Epithelial cell of prostate (primary cell): Measurements from ENCODE around the gene SPINT2.
A peak's percentile ranks its signal among the peaks of the same experiment; 100 is the strongest.
"Not testable (repeated sequence)": the region's sequence is repeated elsewhere in the genome, so short reads cannot be mapped to it uniquely, and the experiment has no call there.

Experiments
- DNase-seq: peaks from one replicate; pipeline ENCODE4 v3.0.0-alpha.2; 2011; ENCODE audit warnings: low read depth, low spot score
- H3K27ac ChIP-seq: fragments of 450-650 bp; 2 replicates; pipeline ENCODE4 v1.5.1; 2017; ENCODE audit warnings: mild to moderate bottlenecking

Gene SPINT2, protein sequence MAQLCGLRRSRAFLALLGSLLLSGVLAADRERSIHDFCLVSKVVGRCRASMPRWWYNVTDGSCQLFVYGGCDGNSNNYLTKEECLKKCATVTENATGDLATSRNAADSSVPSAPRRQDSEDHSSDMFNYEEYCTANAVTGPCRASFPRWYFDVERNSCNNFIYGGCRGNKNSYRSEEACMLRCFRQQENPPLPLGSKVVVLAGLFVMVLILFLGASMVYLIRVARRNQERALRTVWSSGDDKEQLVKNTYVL

DNA sequence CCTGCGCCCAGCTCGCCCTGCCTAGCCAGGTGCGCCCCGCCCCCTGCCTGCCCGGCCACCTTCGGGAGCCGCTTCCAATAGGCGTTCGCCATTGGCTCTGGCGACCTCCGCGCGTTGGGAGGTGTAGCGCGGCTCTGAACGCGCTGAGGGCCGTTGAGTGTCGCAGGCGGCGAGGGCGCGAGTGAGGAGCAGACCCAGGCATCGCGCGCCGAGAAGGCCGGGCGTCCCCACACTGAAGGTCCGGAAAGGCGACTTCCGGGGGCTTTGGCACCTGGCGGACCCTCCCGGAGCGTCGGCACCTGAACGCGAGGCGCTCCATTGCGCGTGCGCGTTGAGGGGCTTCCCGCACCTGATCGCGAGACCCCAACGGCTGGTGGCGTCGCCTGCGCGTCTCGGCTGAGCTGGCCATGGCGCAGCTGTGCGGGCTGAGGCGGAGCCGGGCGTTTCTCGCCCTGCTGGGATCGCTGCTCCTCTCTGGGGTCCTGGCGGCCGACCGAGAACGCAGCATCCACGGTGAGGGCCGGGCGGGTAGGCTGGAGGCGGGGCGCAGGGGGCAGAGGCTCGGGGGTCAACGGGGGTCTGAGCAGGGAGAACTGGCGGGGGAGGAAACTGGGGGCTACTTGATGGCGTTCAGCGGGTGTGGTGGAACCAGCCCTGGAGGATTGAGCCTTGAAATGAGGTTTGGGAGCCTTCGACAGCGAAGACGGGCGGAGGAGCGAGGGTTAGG is at the start of gene SPINT2:
Gene SPINT2, plus strand, starts transcription at position 88 of the 727 bp plus-strand sequence. Its CDS starts 320 bp downstream, at position 408.
- peak within 1 kb of the TSS; percentile 97 for H3K27ac ChIP-seq
- no peak for DNase-seq

DNA sequence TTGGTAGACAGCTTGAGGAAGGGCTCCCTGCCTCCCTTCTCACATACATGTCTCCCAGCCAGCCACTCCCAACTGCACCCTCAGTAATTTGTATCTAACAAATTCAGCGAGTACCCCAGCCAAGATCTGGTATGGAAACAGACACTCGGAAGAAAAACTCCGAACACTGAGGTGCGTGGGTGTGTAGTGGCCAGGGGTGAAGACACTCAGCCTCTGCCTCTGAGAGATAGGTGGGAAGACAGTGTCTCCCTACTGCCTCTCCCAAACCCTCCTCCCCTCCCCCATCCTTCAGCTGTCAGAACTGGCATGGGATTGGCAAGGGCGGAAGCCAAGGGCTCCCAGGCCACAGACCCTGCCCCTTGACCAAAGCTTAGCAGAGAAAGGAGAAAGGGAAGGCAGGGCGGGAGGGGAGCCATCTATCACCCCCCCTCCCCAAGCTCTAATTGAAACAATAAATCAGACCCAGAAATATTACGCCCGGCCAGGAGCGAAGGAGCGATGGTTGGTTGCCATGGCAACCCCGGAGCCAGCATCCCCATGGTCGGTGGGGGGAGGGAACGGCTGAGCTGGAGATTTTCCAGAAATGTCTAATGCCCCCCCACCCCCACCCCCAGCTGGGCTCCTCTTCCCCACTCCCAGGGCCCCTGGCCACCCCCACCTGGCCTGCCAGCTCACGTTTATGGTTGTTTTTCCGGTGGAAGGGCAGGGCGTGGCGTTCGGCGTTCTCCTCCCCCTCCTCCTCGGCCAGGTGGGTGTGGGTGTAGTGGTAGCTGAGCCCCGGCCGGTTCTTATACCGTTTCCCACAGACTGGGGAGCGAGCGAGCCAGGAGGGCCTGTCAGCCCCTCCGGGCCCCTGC is 47.4 kb upstream of the SPINT2 start:
- no peak for DNase-seq
- no peak overlapping the region for H3K27ac ChIP-seq

DNA sequence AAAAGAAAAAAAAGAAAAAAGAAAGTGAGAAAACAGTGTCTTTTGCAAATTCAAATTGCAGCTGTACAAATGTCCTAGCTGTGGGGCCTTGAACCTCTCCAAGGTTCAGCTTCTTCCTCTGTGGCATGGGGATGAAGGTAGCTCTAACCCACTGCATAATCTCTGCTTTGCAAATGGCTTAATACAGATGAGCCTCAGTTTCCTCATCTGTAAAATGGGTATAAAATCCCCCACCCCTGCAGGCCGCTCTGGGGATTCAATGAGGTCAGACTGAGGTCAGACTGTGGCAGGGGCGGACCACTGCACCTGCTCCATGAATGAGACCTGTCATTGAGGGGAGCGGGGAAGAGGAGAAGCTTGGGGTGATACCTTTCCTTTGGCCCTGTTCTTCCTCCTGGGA is 46.2 kb upstream of the SPINT2 start:
- DNase-seq = no peak
- H3K27ac ChIP-seq = no peak overlapping the region

DNA sequence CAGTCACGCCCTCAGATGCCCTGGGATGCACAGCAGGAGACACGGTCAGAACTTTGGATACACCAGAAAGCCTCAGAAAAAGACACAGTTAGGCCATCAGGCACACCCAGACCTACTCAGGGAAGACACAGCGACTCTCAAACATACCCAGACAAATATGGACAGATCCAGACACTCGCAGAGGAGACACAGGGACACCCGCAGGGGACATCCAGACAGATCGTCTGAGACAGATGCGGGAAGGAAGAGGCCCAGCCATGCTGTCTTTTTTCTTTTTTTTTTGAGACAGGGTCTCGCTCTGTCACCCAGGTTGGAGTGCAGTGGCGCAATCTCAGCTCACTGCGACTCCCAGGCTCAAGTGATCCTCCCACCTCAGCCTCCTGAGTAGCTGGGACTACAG is 45.2 kb upstream of the SPINT2 start:
- no peak overlapping the region for H3K27ac ChIP-seq
- DNase-seq = no peak

DNA sequence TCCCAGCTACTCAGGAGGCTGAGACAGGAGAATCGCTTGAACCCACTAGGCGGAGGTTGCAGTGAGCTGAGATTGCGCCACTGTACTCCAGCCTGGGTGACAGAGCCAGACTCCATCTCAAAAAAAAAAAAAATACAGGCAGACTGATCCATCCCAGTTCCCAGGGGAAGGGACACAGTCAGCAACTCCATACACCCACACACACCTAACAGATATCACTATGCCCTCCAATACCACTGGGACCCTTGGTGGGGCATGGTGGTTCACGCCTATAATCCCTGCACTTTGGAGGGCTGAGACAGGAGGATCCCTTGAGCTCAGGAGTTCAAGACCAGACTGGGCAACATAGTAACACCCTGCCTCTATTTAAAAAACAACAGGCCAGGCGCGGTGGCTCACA is 43.0 kb upstream of the SPINT2 start:
- no peak overlapping the region for H3K27ac ChIP-seq
- no peak for DNase-seq

DNA sequence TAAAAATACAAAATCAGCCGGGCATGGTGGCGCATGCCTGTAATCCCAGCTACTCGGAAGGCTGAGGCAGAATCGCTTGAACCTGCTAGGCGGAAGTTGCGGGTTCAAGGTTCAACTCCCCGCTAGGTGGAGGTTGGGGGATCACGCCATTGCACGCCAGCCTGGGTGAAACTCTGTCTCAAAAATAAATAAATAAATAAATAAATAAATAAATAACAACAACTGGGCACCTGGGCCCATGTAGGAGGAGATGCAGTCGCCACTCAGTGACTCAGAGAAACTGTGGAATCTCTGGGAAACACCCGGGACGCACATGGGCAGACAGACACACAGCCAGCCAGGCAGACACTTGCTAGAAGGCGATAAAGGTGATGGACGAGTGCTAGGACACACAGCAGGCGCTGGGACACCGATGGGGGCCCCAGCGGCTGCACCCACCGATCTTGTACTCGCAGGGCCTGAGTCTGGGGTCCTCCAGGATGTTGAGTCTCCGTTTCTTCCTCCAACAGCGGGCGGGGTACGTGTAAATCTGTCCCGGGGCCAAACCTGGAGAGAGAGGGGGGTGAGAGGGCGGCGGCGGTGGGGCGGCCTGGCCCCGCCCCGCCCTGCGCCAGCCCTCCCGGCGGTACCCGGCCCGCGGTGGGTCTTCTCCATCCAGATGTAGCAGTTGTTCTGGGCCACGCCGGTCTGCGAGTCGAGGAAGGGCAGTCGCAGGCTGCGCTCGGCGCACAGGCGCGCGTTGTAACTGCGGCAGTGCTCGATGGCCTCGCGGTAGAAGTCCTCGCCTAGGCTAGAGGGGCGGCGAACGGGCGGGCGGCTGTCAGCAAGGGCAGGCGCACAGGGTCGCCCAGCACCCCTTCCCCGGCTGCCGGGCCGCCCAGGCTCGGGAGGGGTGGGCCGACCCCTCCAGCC is 42.2 kb upstream of the SPINT2 start:
- no peak overlapping the region for H3K27ac ChIP-seq
- DNase-seq = no peak

DNA sequence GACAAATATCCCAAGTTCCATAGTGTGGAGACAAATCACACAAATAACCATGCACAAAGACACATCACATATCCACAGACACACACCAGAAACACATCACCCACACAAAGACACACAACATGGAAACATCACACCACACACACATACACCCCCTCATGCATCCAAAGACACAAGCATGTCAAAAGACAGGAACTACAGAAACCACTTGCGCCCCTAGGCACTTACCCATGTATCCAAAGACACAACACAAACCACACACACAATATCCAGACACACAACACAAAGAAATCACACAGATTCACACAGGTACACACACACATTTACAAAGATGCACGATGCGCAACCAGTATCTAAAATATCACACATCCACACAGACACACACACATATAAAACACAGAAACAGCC is 41.3 kb upstream of the SPINT2 start:
- DNase-seq = no peak
- H3K27ac ChIP-seq = no peak overlapping the region

DNA sequence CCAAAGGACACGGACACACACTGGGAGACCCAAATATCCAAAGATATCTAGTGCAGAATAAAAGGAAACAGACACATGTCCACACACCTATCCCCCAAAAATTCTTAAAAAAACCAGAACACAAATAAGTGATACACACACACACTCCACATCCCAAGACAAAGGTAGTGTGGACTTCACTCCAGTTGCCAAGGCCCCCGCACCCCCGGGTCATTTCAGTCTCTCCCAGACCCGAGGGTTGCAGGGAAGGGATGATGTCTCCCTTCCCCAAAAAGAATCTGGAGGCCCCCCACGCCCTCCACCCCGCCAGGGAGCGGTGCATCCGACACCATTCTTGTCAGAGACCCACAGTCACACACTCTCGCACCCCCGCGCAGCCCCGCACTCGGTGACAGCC is 40.8 kb upstream of the SPINT2 start:
- no peak for DNase-seq
- no peak overlapping the region for H3K27ac ChIP-seq

DNA sequence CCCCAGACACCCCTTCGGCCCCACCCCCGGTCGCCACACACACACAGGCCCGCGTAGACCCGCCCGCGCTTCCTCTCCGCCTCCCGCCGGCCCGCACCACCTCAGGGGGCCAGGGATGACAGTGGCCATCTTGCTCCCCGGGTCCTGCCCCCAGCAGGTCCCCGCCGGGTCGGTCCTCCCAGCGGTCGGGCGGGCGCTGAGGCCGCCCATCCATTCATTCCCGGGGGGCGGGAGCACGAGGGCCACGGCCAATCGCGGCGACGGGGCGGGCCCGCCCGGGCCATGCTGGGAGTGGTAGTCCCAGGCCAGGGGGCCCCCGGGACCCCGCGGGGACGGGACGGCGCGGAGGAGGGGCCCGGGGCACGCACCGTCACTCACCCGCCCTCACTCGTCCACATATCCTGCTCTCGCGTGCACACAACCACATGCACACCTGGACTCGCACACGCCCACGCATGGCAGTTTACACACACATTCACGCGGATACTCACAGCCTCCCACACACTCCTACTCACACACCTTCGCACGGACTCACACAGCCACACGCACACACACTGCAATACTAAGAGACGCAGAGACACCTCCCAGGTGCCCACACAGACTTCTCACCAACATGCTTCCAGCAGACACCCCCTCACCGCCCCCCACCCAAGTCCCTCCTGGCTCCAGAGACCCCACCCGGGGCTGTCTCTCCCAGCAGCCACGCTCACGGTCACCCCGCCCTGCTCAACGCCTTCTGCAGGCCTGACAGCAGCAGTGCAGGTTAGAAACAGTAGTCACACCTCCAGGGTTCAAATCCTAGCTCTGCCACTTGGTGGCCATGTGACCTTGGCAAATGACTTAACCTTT is 40.1 kb upstream of the SPINT2 start, which contains the start of gene DPF1:
Gene DPF1, minus strand, starts transcription at position 209 of the 849 bp plus-strand sequence. Its CDS starts 80 bp downstream, at position 129.
- DNase-seq = no peak
- H3K27ac ChIP-seq = no peak within 1 kb of the TSS

DNA sequence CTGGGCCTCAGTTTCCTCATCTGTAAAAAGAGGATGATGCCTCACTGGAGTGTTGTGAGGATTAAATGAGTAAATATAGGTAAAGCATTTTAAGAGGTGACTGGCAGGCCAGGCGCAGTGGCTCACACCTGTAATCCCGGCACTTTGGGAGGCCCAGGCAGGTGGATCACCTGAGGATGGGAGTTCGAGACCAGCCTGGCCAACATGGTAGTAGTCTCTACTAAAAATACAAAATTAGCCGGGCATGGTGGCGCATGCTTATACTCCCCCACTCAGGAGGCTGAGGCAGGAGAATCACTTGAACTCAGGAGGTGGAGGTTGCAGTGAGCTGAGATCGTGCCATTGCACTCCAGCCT is 39.5 kb upstream of the SPINT2 start:
- DNase-seq, H3K27ac ChIP-seq: not testable (repeated sequence)

DNA sequence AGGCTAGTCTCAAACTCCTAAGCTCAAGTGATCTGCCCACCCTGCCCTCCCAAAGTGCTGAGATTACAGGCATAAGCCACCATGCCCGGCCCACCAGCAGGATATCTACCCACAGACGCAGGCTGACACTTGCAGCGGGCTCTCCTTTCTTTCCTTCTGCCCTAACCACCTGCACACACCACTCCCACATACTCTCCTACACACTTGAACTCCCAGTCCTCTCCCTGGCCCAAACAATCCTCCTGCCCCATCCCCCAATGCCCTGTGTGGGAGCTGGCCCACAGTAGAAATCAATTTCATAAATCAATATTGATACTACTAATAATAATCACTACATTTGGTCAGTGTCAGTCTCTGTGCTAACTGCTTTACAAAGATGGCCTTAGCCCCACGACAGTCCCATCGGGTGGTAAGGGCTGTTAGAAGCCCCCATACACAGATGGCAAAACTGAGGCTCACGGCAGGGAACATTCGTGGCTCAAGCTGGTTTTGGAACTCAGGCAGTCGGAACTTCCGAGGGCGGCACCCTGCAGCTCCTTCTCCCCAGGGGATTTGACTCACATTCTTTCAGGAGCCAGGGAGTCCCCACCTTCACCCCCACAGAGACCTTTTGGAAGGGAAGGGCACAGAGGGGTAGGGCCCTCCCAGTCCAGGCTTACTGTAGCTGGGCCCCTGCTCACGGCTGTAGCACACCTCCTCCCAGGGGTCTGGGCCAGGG is 36.9 kb upstream of the SPINT2 start:
- DNase-seq = no peak
- no peak overlapping the region for H3K27ac ChIP-seq

DNA sequence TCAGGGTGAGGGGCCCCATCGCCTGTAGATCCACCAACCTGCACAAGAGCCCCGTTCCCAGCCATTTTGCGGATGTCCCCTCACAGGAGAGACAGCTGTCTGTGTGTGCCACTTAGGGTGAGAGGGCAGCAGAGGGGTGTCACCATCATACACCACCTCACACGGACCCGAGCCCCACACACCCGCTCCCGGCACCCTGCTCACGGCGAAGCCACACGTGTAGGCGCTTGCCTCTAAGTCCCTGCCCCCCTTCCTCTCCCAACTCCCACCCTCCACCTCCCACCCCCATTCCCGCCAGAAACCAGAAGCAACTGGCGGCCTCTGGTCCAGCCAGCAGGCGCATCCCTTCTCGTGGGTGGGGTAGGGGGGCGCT is 36.4 kb upstream of the SPINT2 start:
- DNase-seq = no peak
- no peak overlapping the region for H3K27ac ChIP-seq

DNA sequence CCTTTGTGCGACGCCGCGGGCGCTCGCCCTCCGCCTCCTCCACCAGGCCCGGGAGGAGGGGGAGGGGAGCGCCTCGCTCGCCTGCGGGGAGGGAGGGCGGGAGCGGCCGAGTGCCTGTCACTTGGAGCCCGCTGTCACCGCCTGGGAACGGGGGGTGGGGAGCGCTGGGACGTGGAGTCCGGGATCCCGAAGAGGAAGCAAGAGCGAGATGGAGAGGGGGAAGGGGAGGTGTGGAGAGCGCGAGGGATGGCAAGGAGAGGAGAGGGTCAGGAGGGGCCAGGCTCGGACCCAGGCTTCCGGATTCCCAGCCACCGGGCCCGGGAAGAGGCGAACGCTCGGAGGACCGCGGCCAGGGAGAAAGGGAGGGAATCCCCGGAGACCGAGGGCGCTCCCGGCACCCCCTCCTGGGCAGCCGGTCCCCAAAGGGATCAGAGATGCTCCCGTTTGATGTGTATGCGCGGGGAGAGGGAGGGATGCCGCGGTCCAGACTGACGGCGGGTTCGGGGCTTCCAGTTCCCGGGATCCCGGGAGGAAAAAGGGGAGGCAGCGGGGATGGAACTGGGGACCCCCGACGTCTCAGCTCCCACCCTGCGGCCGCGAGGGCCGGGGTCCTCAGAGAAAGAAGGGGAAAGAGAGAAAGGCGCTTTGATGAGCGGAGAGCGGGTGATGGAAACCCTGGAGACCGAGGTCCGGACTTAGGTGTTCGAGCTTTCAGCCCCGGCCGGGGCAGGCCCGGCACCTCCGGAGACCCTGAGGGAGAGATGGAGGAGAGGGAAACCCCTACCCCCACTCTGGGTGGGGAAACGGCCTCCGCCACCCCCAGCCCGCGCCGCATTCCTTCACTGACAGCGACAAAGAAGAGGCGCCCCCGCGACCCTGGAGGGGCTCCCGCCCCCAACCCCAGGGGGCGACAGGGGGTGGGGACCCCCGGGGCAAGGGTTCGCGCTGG is 35.6 kb upstream of the SPINT2 start:
- DNase-seq = no peak
- no peak overlapping the region for H3K27ac ChIP-seq

DNA sequence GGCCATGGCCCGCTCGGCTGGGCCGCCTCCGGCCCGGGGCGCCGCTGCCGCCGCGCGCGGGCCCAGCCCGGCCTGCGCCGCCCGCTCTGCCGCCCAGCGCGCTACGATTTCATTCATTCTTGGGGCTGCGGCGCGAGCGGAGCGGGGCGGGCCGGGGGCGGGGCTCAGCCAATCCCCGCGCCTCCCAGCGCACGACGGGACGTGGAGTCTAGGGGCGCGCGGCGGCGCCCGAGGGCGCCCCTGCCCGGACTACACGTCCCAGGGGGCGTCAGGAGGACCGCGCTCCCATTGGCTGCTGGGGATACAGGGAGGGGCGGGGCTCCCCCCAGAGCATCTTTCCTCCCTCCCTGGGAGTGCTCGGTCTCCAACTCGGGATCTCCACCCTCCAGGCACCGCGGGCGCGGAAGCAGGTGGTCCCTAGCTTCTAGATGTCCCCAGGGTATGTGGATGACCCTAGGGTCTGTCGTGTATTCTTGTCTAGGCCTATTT is 34.7 kb upstream of the SPINT2 start:
- no peak overlapping the region for H3K27ac ChIP-seq
- DNase-seq = no peak

DNA sequence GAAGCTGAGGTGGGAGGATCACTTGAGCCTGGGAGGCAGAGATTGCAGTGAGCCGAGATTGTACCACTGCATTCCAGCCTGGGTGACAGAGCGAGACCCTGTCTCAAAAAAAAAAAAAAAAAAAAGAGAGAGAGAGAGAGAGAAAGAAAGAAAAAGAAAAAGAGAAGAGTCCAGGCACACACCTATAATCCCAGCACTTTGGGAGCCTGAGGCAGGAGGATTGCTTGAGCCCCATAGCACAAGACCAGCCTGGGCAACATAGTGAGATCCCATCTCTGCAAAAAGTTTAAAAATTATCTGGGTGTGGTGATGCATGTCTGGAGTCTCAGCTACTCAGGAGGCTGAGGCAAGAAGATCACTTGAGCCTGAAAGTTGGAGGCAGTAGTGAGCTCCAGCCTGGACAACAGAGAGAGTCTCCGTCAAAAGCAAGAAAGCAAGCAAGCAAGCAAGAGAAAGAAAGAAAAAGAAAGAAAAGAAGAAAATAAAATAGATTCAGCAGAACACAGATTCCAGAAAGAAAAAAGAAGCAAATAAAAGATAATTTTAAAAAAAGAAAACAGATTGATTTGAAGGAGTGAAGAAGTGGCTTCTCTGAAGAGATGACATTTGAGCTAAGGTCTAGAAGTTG is 33.8 kb upstream of the SPINT2 start:
- DNase-seq, H3K27ac ChIP-seq: not testable (repeated sequence)

DNA sequence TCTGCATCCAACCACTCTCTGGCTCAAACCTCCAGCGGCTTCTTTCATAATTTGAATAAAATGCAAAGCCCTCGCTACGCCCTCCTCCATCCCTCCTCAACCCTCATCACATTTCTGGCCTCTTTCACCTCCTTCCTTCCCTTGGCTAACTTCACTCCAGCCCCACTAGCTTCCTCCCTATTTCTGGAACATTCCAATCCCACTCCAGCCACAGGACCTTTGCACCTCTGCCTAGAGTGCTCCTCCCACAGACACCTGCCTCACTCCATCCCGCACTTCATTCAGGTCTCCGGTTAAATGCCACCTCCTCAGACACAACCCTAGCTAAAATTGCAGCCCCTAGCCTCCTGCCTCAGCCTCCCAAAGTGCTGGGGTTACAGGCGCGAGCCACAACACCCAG is 32.5 kb upstream of the SPINT2 start:
- H3K27ac ChIP-seq = no peak overlapping the region
- no peak for DNase-seq

DNA sequence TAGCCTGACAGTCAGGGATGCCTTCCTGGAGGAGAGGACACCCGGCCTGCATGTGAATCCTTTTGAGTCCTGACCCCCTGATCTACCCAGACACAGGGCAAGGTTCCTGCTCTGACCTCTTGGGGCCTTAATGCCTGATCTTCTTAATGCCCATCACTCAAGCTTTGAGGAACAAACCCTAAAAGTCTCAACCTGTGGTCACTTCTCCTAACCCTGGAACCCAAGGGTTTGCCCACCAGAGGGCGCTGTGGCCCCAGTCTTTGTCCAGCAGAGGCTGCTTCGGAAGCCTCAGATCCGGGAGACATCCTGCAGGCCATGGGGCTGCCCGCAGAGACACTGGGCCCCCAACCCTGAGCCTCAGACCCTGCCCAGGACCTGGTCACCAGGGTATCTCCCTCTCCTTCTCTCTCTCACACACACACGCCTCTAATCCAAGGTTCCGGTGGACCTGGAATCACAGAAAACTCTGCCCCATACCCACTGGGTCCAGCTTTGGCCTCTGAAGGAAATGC is 30.6 kb upstream of the SPINT2 start:
- no peak overlapping the region for H3K27ac ChIP-seq
- no peak for DNase-seq
